ENCODE measurements around the gene RNF223.

DNA sequence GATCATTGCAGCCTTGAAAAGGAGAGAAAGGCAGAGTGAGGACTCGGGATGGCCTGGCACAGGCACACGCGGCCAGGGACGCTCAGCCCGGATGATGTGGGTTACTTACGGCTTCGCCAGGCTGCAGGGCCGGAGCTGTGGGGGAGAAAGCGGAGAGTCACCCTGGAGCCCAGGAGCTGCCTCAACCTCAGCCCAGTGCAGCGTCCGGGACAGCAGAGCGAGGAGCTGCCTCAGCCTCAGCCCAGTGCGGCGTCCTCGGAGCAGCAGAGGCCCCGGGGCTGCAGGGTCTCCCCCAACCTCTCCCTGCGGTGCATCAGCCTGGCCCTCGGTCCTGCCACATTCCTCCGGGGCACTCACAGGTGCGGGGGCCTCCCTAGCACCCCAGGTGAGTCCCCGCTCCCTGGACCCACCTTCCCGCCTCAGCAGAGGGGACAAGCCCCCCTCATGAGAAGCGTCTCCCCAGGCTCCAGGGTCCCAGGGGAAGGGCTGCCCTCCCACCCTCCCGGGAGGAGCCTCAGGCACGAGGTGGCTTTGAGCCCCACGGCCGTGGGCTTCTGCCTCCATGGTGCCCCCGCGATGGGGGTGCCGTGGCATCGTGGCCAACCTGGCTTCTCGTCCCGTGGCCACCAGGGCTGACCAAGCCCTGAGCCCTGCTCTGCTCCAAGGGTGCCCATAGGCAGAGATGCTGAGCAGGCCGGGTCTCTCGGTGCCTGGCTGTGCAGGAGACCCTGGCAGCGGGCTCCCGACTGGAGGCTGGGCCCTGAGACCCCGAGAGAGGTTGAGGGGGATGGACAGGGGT, 10.5 kb upstream of the RNF223 start:
- TF ChIP-seq CTCF (IDR thresholded peaks at IDR 0.05 in 8 of 11, conservative IDR thresholded peaks at IDR 0.05 in 3 of 11), result no peak
- TF ChIP-seq POLR2AphosphoS5 (IDR thresholded peaks at IDR 0.05), result no peak

Data from spleen (tissue), 7 donors.